H7 (cell line): ENCODE measurements around the gene NRXN2. TPM values are rescaled to one million over a fixed set of nuclear protein-coding genes. Genes with fewer than 3 reads are reported as not detected.

Experiments
- DNase-seq: peaks from one replicate; pipeline ENCODE4 v3.0.0; 2012
- H3K27me3 ChIP-seq: 2 replicates; pipeline ENCODE4 v1.6.0; 2011; ENCODE audit warnings: mild to moderate bottlenecking, low read length; ENCODE audit not compliant: control insufficient read depth, insufficient read depth
- H3K36me3 ChIP-seq: replicated peaks from 2 replicates; pipeline ENCODE4 v1.5.1; 2011; ENCODE audit warnings: low read length; ENCODE audit not compliant: control insufficient read depth, insufficient read depth
- H3K4me3 ChIP-seq: 2 replicates; pipeline ENCODE4 v1.5.1; 2011; ENCODE audit warnings: low read depth, mild to moderate bottlenecking, control low read depth, low read length, moderate library complexity; ENCODE audit not compliant: insufficient read depth
- total RNA-seq: library from RNA; depleted of rRNA; stranded (reverse); fragments of >200 nt; shearing (Covaris generic); gene quantifications from 2 replicates; pipeline ENCODE4 v1.2.3, GENCODE V29; 2014

Gene NRXN2
- total RNA-seq, 1 experiment from 2014 or later = 1.9 TPM

GRCh38 chr11:64629796-64630562 lies 93.0 kb downstream of the NRXN2 start:
- Histone ChIP-seq H3K4me3 (peak overlapping the region; percentile 6; the same call in 1 of the 2 replicates), H3K27me3 (peaks cover 13% of the 10 kb centered on the region), H3K36me3 (no peaks in the 10 kb centered on the region)
- peak; percentile 98 for DNase-seq

GRCh38 chr11:64629103-64629502 lies 93.9 kb downstream of the NRXN2 start:
- Histone ChIP-seq H3K4me3 (no peak overlapping the region), H3K36me3 (no peaks in the 10 kb centered on the region), H3K27me3 (peaks cover 13% of the 10 kb centered on the region)
- no peak for DNase-seq

GRCh38 chr11:64628596-64628995 lies 94.4 kb downstream of the NRXN2 start:
- Histone ChIP-seq H3K36me3 (no peaks in the 10 kb centered on the region), H3K27me3 (peaks cover 13% of the 10 kb centered on the region), H3K4me3 (no peak overlapping the region)
- no peak for DNase-seq

GRCh38 chr11:64627371-64627770 lies 95.6 kb downstream of the NRXN2 start:
- H3K27me3 ChIP-seq = peaks cover 13% of the 10 kb centered on the region
- no peak overlapping the region for H3K4me3 ChIP-seq
- no peak for DNase-seq
- no peaks in the 10 kb centered on the region for H3K36me3 ChIP-seq

- Histone ChIP-seq H3K4me3 (no peak overlapping the region), H3K36me3 (no peaks in the 10 kb centered on the region), H3K27me3 (peaks cover 11% of the 10 kb centered on the region)
- DNase-seq = no peak
Observed at GRCh38 chr11:64626637-64627036, 96.4 kb downstream of the NRXN2 start.

- Histone ChIP-seq H3K4me3 (no peak overlapping the region), H3K27me3 (peaks cover 2% of the 10 kb centered on the region; the same call in 1 of the 2 replicates)
Observed at GRCh38 chr11:64624883-64625481, 98.0 kb downstream of the NRXN2 start.

GRCh38 chr11:64622681-64623080 lies 100.3 kb downstream of the NRXN2 start:
- peaks cover 2% of the 10 kb centered on the region; the same call in 1 of the 2 replicates for H3K27me3 ChIP-seq
- no peak overlapping the region for H3K4me3 ChIP-seq
- no peaks in the 10 kb centered on the region for H3K36me3 ChIP-seq
- DNase-seq = no peak

More at GRCh38 chr11:64624883-64625481, 98.0 kb downstream of the NRXN2 start:
- DNase-seq = no peak
- H3K36me3 ChIP-seq = no peaks in the 10 kb centered on the region

- no peak for DNase-seq
- H3K36me3 ChIP-seq = no peaks in the 10 kb centered on the region
- H3K4me3 ChIP-seq = no peak overlapping the region
- no peaks in the 10 kb centered on the region for H3K27me3 ChIP-seq
Observed at GRCh38 chr11:64621283-64622019, 101.5 kb downstream of the NRXN2 start.

GRCh38 chr11:64620381-64620971 lies 102.5 kb downstream of the NRXN2 start:
- H3K4me3 ChIP-seq = no peak overlapping the region
- H3K27me3 ChIP-seq = no peaks in the 10 kb centered on the region
- no peaks in the 10 kb centered on the region for H3K36me3 ChIP-seq
- peak; percentile 49 for DNase-seq

- no peaks in the 10 kb centered on the region for H3K36me3 ChIP-seq
- peak; percentile 86 for DNase-seq
- H3K4me3 ChIP-seq = no peak overlapping the region
- H3K27me3 ChIP-seq = no peaks in the 10 kb centered on the region
Observed at GRCh38 chr11:64619811-64620380, 103.1 kb downstream of the NRXN2 start.

GRCh38 chr11:64619196-64619595 lies 103.8 kb downstream of the NRXN2 start:
- Histone ChIP-seq H3K4me3 (no peak overlapping the region), H3K36me3 (no peaks in the 10 kb centered on the region), H3K27me3 (no peaks in the 10 kb centered on the region)
- DNase-seq = no peak

- no peak for DNase-seq
- H3K36me3 ChIP-seq = no peaks in the 10 kb centered on the region
- no peaks in the 10 kb centered on the region for H3K27me3 ChIP-seq
- no peak overlapping the region for H3K4me3 ChIP-seq
Observed at GRCh38 chr11:64616817-64617216, 106.2 kb downstream of the NRXN2 start.

GRCh38 chr11:64614917-64615316 lies 108.1 kb downstream of the NRXN2 start:
- Histone ChIP-seq H3K4me3 (no peak overlapping the region), H3K27me3 (no peaks in the 10 kb centered on the region), H3K36me3 (no peaks in the 10 kb centered on the region)
- no peak for DNase-seq

- Histone ChIP-seq H3K4me3 (no peak overlapping the region), H3K27me3 (no peaks in the 10 kb centered on the region), H3K36me3 (no peaks in the 10 kb centered on the region)
- no peak for DNase-seq
Observed at GRCh38 chr11:64613648-64614047, 109.3 kb downstream of the NRXN2 start.
